ENCODE data around the gene LAMB3.
A peak's percentile ranks its signal among the peaks of the same experiment; 100 is the strongest.

Gene LAMB3

DNA sequence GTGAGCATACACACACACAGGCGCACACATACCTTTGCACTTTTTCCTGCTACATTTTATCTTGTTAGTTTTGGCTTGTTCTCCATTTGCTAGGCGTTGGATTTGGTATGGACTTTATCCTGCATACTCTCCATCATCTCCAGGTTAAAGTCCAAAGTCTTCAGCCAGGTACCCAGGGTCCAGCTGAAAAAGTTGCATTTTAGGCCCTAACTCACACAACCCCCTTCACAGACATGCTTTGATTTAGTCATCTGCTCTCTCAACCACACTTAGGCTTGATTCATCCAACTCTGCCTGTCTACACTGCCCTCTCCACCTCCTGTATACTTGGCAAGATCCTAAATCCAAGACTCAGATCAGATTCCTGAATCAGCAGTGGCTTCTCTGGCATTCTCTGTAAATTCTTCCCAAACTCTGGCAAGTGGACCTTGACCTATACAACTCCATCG, 10.7 kb upstream of the LAMB3 start:
- no peak for DNase-seq (ENCODE audit: low read depth in 3 of 3)

DNA sequence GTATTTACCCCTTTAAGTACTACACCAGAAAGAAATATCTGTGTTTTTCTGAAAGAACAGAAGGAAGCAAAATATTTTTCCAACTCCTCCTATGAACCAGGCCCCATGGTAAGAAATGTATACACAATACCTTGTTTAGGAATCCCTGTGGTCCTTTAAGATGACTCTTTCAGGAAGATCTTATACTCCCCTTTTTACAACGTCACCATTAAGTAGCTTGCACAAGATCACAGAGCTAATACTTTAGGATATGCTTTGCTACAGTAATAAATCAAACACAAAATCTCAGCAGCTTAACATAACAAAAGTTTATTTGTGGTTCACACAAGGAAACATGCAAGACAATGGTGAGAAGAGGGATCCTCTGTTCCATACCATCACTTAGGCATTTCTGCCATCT, 8.8 kb upstream of the LAMB3 start:
- DNase-seq (ENCODE audit: low read depth in 3 of 3): no peak

DNA sequence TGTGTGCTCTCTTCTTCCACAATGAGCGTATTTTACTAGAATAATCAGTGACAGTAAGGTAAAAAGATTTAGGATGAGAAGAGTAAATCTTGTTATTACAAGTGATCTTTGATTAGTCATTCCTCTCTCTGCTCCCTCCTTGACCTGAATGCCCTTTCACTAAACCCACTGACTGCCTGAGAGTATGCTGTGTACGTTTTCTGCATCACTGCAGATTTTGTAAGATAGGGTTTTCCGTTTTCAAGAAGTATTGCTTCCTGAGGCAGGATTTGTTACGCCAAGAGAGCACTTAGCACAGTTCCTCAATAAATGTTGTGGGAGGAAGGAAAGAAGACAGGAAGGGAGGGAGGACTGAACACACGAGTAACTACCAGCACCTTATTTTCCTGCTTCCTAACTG, 7.7 kb upstream of the LAMB3 start:
- DNase-seq (ENCODE audit: low read depth in 3 of 3): no peak

DNA sequence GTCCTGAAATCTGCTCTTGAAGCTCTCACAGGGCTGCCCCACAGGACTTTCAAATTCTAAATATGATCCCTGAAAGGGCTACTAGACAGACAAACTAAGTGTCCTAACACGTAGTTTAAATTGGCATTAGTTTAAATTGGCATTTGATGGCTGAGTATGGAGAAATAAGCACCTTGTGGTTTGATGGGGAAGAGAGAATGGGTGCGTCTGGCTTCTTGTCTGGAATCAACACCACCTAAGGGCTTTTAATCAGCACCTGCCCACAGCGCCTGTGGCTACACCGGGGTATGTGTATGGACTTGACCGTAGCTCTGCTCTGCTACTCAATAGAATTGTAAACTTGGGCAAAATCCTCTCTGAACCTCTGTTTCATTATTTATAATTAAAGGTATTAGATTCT, 5.7 kb upstream of the LAMB3 start:
- no peak for DNase-seq (ENCODE audit: low read depth in 3 of 3)

DNA sequence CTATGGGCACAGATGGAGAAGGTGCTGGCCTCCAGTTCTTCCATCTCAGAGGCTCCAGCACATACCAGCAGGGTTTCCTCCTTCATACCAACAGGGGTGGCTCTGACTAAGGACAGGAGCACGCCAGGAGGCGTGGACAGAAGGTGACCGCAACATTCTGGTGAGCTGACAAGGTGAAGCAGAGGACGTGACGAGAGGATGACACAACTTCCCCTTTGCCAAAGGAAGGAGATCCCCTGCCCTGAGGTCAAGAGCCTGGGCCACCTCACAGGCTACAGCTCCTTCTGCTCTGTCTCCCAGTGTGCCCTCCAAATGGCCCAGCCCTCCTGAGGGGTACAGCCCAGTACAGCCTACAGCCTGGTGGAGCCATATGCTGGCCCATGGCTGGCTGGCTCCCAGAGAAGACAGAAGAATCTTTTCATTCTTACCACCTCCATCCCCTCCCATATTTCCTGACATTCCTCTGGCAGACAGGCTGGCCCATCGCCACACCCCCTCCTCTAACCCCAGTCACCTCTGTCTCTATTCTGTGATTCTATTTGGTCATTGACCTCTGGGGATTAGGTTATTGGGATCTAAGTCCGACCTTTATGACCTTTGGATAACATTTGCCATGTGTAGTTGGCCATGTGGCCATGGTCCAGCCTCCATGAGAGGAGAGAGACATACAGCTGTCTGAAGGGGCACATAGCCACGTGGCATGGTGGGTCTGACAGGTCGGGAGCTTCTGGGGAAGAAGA, 5.1 kb upstream of the LAMB3 start:
- DNase-seq (ENCODE audit: low read depth in 3 of 3): no peak

DNA sequence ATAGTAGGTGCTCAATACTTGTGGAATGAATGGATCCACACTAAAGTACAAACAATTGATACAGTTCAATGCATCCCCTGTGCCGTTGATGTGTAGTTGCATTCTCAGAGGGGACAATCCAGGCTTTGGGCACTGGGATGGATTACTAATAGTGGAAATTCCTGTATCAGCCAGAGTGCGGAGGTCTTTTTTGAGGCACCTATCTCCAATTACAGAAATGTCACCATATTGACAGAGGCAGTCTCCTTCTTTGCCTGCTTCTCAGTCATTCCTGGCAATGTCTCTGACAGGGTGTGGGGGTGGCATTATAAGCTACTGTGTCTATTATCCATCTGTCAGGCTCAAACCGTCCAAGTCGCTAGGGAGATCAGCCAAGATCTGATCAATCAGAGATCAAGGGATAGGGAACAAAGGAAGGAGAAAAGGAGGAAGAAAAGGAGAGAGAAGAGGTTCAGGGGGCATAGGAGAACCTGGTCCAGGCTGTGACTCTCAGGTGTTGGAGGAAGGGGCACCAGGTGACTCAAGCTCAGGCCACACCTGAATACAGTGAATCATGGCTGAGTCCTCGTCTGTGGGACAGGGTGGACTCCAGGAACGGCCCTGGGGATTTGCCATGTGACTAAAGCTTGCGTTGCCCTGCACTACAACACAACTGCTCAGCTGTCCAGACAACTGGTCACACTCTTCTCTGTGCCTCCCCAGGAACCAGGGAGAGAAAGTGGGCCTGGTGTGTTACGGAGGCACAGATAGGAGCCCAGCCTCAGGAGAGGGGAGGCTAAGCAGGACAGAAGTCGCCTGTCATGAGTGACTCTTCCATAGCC, 3.4 kb upstream of the LAMB3 start:
- no peak for DNase-seq (ENCODE audit: low read depth in 3 of 3)

DNA sequence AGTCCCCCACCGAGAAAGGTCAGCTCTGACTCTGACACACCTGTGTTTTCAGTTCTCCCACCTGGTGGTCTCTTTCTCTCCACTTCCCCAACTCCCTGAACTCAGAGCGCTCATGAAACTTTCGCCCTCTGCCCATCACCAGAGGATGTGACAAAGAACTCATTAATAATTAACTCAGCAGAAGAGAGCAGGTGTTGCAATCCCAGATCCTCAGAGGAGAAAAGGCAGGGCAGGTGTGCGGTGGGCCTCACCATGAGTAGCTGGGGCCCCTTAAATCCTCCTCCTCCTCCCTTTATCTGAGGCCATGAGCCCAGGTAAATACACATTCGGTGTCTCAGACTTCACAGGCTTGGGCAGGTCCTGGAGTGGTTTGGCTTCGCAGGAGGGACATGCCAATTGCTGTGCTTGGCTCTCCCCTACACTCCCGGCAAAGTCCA, 1.7 kb upstream of the LAMB3 start:
- no peak for DNase-seq (ENCODE audit: low read depth in 3 of 3)

DNA sequence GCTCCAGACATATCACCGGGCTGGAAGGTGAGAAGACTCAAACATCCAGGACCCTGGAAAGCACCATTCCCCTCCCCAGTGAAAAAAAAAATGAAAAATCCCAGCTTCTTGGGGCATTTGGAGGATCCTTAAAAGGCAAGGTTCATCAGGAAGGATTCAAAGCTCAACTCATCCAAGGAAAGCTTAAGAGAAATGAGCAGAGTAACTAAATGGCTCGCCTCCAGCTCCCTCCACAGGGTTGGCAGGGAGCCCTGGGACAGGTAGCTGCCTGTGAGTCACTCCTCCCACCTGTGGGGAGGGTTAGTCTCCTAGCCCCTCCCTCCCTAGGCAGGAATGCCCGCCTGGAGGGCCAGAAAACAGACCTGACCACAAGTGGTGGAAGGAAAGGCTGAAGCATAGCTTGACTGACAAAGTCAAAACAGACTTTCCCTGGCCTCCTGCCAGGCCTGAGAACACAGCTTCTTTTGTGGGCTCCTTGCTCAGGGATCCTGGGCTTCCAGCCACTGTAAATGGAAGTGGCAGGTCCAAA, 712 bp upstream of the LAMB3 start:
- DNase-seq (ENCODE audit: low read depth in 3 of 3): peak in 2 of 3 experiments; percentile 13 to 25

DNA sequence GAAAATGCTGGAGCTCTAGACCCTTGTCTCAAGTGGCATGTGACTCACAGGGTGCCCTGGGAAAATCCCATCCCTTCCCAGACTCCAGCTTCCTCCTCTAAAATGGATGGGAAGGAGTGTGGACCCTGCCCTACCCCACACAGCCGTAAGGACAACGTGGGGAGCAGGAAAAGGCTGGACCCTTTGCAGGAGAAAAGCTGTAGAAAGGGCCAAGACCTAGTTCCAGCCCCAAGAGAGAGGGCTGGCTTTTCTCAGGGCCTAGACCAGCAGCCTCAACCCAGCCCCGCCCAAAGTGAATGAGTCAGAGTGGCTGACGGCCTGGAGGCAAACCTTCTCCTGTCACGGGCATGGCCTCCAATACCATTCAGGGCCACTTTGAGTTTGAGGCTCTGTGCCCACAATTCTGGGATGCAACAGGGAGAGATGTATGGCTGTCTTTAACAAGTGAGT, 1.1 kb downstream of the LAMB3 start:
- DNase-seq (ENCODE audit: low read depth in 3 of 3): peak in 2 of 3 experiments; percentile 18 to 20

DNA sequence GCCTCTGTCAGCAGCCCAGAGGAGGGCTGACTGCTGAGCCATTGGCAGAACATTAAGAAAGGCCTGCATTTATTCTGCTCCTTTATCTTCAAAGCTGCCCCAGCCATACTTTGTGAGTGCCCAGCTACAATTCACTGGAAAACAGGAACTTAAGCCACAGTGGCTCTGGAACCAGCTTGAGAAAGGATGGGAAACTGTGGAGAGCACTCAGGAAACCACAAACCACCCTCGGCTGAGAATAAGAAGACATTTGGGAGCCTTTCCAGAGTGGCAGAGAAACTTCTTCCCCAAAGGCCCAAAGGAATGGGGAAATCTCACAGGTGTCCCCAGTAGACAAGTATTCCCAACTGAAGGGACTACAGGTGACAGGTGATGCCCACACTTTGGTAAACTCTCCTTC, 1.8 kb downstream of the LAMB3 start:
- no peak for DNase-seq (ENCODE audit: low read depth in 3 of 3)

DNA sequence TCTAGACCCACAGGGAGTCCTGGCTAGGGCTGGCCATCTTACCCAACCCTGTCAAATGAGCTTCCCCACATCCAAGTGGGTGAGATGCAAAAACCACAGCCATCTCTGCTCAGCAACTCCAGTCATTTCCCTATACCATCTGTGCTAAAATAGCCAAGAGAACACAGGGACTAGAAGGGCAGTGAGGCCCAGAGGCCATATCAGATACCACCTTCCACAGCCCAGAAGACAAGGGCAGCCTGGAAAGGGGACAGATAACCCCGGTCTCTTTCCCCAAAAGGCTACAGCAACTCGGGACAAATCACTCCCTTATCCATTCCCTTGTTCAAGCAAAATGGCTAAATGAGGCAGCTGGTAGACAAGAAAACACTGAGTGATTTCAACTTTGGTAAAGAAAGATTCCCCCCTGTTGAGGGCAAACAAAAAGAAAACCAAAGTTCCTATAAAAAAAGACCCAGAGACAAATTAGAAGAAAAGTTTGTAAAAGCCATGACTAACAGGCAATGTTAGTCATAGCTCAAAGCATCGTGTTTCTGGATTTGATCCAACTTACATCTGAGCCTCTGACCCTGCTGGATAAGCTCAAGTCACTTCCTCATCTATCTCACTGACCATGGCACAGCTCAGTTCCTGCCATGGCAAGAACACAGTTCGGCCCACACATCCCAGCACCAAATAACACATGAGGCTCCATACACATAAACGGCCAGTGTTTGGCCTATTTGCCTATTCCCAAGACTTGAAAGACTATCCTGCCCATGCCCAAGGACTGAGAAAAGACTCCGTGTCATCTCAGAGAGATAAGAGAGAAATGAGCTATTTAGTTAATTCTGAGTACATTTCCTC, 3.1 kb downstream of the LAMB3 start:
- DNase-seq (ENCODE audit: low read depth in 3 of 3): no peak

DNA sequence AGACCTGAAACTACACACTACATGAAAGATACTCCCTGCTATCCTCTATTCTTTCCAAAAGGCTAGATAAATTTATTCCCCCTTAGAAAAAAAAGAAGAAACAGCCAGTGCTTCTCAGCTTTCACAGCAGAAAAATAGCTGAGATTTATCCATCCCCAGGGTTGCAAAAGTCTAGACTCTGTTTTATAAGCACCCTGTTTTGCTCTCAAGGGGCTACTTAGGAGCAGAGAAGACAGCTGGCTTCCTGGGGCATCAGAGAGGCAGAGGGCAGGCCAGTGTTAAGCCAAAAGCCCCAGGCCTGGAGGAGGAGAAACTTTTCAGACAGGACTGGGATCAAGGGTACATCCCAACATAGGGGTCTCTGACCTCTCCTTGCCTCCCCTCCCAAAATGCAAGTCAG, 3.9 kb downstream of the LAMB3 start:
- DNase-seq (ENCODE audit: low read depth in 3 of 3): no peak

DNA sequence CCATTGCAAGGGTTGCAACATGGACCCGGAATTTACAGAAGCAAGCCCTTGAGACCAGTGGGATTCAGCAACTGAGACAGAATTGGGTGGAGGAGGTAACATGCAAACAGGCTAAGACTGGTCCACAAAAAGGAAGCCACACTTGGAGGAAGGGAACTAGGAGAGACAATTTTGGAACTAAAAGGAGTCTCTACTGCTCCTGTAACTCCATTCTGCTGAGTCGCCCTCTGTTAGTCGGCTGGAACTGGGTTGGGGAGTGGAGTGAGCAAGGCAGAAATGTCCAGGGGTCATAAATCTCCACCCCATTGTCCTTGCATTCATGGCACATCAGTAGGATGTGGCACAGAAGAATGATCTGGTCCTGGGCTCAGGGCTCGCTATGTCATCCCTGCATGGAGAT, 5.1 kb downstream of the LAMB3 start:
- DNase-seq (ENCODE audit: low read depth in 3 of 3): no peak

DNA sequence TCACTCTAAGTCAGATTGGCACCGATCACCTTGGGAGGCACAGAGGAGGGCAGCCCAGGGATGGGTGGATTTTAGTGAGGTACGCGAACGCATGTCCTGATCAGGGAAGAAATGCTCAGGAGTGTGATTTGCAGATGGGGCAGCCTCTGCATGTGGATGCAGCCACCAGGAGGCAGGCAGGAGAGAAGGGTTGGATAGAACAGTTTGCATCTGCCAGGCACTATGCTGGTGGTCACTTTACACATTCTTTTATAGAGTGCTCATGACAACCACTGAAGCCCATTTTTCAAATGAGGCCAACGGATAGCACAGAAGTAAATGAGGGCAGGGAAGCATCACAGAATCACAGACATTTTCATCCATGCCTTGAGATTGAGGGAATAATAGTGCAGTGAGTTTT, 5.7 kb downstream of the LAMB3 start:
- DNase-seq (ENCODE audit: low read depth in 3 of 3): no peak

DNA sequence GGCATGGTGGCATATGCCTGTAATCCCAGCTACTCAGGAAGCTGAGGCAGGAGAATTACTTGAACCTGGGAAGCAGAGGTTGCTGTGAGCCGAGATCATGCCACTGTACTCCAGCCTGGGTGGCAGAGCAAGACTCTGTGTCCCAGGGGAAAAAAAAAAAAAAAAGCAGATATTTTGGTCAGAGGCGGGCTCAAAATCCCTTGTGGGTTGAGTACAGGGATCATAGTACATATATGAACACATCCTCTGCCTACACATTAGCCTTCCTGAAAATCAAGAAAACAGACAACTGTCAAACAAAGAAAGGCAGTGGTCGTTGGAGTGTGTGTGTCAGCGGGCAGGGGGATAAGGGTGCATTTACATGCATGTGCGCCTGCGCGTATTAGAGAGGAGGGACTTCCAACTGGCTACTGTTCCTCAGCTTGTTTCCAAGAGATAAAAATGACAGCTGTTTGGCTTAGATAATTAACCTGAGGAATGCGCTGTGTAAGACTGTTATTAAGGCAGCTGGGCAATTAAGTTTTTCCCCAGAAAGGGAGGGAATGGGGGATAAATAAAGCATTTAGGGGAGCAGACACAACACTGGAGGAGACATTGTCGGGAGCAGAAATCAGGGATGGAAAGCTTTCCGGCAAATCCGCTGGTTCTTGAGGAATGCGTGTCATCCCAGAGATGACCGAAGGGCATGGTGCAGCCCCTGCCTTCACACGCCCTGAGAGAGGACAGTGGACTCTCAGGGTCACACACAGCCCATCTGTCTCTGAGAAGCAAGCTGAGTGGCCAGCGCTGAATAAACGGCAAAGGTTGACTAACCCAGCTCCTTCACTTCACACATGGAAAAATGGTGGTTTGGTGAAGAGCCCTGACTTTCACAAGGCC, 6.4 kb downstream of the LAMB3 start:
- DNase-seq (ENCODE audit: low read depth in 3 of 3): no peak

DNA sequence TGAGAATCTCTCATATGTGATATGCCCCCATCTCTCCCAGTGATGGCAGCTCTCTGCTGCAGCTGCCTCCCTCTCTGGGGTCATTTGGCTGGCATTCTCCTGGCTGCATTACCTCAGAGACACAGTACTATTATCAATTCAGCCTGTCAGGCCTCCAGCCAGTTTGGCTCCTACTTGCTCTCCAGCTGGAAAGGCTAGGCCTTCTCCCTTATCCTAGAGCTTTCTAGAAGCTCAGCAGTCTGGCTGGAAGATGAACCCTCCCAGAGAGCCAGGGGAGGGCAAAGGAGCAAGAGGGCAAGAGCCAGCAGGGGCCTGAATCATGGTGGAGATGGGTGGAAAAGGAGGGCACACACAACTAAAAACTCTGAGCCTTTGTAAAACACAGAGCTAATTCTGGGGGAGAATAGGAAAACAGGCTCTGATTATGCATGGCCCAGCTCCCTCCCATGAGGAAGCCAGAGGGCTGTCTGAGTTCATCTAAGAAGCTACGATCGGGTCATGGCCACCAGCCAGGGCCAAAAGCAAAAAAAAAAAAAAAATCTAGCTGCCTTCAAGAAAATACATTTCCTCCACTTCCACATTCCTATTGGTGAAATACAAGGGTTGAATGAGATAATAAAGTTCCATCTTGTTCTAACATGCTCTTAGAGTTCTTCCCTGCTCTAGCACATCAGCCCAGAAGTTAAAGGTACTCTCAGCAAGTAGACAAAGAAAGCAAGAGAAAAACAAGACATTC, 8.8 kb downstream of the LAMB3 start:
- no peak for DNase-seq (ENCODE audit: low read depth in 3 of 3)

DNA sequence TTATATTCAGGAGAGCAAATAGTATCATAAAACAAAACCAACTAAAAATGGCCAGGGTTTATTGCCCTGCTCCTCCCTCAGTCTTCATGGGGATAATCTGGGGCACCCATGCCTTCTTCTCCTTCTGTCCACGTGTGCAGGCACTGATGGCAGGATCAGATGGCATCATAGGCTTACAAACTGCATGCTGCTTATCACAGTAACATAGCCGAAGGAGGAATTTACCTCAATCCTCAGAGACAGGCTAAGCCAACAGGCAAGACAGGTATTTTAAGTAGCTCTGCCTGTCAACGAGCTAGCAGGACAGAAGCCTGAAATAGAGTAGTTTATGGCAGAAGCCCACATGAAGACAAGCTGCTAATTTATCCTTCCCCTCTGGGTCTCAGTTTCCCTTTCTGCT, 9.4 kb downstream of the LAMB3 start:
- DNase-seq (ENCODE audit: low read depth in 3 of 3): no peak

DNA sequence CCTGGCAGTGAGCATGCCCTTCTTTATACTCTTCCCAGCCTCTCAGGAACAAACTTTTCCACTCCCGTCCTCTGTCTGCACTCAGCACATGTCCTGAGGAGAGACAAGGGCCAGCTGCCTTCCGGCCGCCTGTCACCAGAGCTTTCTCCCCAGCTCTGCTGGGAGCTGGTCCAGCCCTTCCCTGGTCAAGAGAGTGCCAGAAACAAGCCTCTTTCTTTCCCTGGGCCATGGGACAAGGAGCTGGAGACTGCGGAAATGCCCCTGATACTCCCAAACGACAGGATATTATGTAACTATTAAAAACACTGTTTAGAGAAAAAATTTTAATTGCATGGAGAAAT, 10.4 kb downstream of the LAMB3 start:
- no peak for DNase-seq (ENCODE audit: low read depth in 3 of 3)

DNA sequence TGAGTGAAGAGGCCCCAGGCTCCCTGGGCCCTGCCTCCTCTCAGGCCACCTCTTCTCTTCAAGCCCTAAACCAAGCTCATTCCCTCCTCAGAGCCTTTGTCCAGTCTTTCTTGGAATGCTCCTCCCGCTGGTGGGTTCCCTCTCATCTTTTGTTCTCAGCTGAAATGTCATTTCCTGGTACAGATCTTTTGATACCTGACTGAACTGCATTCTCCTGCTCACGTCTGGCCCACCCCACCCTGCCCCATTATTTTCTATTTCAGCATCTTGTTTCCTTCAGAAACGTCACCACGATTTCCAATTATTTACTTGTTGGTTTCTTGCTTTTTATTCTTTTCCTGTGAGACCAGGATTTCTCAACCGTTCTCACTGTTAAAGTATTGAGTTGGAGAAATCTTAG, 16.4 kb downstream of the LAMB3 start:
- no peak for DNase-seq (ENCODE audit: low read depth in 3 of 3)

DNA sequence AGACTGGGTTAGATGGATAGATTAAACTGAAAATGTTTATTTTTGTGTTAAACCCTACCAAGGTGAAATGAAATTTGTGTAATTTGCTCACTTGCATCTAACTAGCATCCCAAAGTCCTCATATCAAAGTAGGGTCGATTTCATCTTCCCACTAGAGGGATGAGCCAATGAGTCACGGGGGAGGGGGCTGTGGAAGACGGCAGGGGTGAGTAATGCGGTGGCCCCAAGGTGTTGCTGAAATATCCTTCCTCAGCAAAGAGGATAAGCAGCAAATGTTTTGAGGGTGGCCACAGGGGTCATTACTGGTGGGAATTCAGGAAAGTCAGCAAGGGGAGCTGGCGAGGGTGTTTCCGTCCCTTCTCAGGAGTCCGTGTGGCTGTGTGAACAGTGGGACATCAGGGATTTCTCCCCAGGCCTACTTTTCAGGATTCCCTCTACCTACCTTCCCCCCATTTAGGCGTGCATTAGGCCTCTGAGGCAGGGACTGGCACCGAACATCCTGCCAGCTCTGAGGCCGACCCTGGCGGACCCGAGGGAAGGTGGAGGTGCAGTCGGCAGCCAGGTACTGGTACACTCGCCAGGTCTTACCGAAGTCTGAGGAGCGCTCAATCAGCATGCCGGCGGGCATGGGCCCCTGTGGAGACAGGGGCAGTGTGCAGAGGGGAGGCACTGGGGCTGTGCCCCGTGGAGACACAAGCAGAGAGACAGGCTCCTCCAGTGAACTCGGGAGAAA, 18.1 kb downstream of the LAMB3 start:
- no peak for DNase-seq (ENCODE audit: low read depth in 3 of 3)

Measured in stimulated activated CD4-positive, alpha-beta T cell treated with anti-CD3 and anti-CD28 coated beads, TNF-alpha, amount 100 ng/mL, for 4 hours (primary cell).